GM21825 (cell line): ENCODE results near the gene IGFL2.
"Not testable (repeated sequence)": the region's sequence is repeated elsewhere in the genome, so short reads cannot be mapped to it uniquely, and the experiment has no call there.

Experiments
- ATAC-seq: cut with Tn5 transposase; IDR thresholded peaks from one replicate; pipeline ENCODE4 v1.9.1; 2021; ENCODE audit warnings: mild to moderate bottlenecking, moderate library complexity; ENCODE audit not compliant: unreplicated experiment

Gene IGFL2

GRCh38 chr19:46206682-46207081 lies 58.6 kb downstream of the IGFL2 start:
- no peak for ATAC-seq

GRCh38 chr19:46207858-46208257 lies 59.8 kb downstream of the IGFL2 start:
- not testable (repeated sequence) for ATAC-seq

GRCh38 chr19:46209051-46209450 lies 61.0 kb downstream of the IGFL2 start:
- ATAC-seq: no peak

- ATAC-seq: no peak
Observed at GRCh38 chr19:46209472-46209871, 61.4 kb downstream of the IGFL2 start.

GRCh38 chr19:46210669-46211068 lies 62.6 kb downstream of the IGFL2 start:
- ATAC-seq: no peak
